ENCODE measurements around the gene GAB2. TPM values are rescaled to one million over a fixed set of nuclear protein-coding genes. Genes with fewer than 3 reads are reported as not detected.
A peak's percentile ranks its signal among the peaks of the same experiment; 100 is the strongest.

Gene GAB2
- total RNA-seq, 1 donor from 2014 or later: 33.2 TPM

- DNase-seq (ENCODE audit: extremely low read depth, low read depth, low spot score): no peak
Measured at GRCh38 chr11:78428266-78428636, 10.6 kb upstream of the GAB2 start.

- DNase-seq (ENCODE audit: extremely low read depth, low read depth, low spot score): no peak
Measured at GRCh38 chr11:78427615-78428265, 10.1 kb upstream of the GAB2 start.

- DNase-seq (ENCODE audit: extremely low read depth, low read depth, low spot score): no peak
Measured at GRCh38 chr11:78426845-78427244, 9.2 kb upstream of the GAB2 start.

GRCh38 chr11:78425399-78426070, 7.9 kb upstream of the GAB2 start:
- DNase-seq (ENCODE audit: extremely low read depth, low read depth, low spot score): no peak

- no peak for DNase-seq (ENCODE audit: extremely low read depth, low read depth, low spot score)
Measured at GRCh38 chr11:78424334-78425270, 7.0 kb upstream of the GAB2 start.

GRCh38 chr11:78423241-78423640, 5.6 kb upstream of the GAB2 start:
- DNase-seq (ENCODE audit: extremely low read depth, low read depth, low spot score): no peak

- no peak for DNase-seq (ENCODE audit: extremely low read depth, low read depth, low spot score)
Measured at GRCh38 chr11:78420796-78421209, 3.2 kb upstream of the GAB2 start.

GRCh38 chr11:78420255-78420764, 2.7 kb upstream of the GAB2 start:
- DNase-seq (ENCODE audit: extremely low read depth, low read depth, low spot score): peak; percentile 74

- DNase-seq (ENCODE audit: extremely low read depth, low read depth, low spot score): peak; percentile 51
Measured at GRCh38 chr11:78419327-78419726, 1.7 kb upstream of the GAB2 start.

GRCh38 chr11:78418584-78419211, 1.1 kb upstream of the GAB2 start:
- DNase-seq (ENCODE audit: extremely low read depth, low read depth, low spot score): no peak

- DNase-seq (ENCODE audit: extremely low read depth, low read depth, low spot score): no peak
Measured at GRCh38 chr11:78417888-78418583, 416 bp upstream of the GAB2 start.

- peak; percentile 72 for DNase-seq (ENCODE audit: extremely low read depth, low read depth, low spot score)
Measured at GRCh38 chr11:78416285-78417174, 1.1 kb downstream of the GAB2 start.

- DNase-seq (ENCODE audit: extremely low read depth, low read depth, low spot score): no peak
Measured at GRCh38 chr11:78415338-78415737, 2.3 kb downstream of the GAB2 start.

- no peak for DNase-seq (ENCODE audit: extremely low read depth, low read depth, low spot score)
Measured at GRCh38 chr11:78414321-78415051, 3.1 kb downstream of the GAB2 start.

GRCh38 chr11:78408619-78409018, 9.0 kb downstream of the GAB2 start:
- no peak for DNase-seq (ENCODE audit: extremely low read depth, low read depth, low spot score)

GRCh38 chr11:78406568-78407196, 10.9 kb downstream of the GAB2 start:
- DNase-seq (ENCODE audit: extremely low read depth, low read depth, low spot score): no peak

- DNase-seq (ENCODE audit: extremely low read depth, low read depth, low spot score): no peak
Measured at GRCh38 chr11:78405805-78406204, 11.8 kb downstream of the GAB2 start.

GRCh38 chr11:78403781-78404180, 13.8 kb downstream of the GAB2 start:
- DNase-seq (ENCODE audit: extremely low read depth, low read depth, low spot score): no peak

Data from glomerular endothelial cell (primary cell).